Astrocyte (in vitro differentiated cells and primary cell): Measurements from ENCODE around the gene HLX. TPM values are rescaled to one million over a fixed set of nuclear protein-coding genes. Genes with fewer than 3 reads are reported as not detected.

Source experiments
- DNase-seq: peaks from one replicate; pipeline ENCODE4 v3.0.0-alpha.2; 2010; ENCODE audit warnings: low read depth
- FAIRE-seq: peaks from 2 replicates; lab custom pipeline; 2011; peaks lifted over from hg19 to GRCh38; lab: Jason Lieb, UNC
- H2AFZ ChIP-seq: 2 replicates; pipeline ENCODE4 v1.6.0; 2012; ENCODE audit warnings: low read depth, low read length, inconsistent platforms
- H3K27ac ChIP-seq: 2 replicates; pipeline ENCODE4 v1.5.1; 2011; ENCODE audit warnings: low read depth, low read length, inconsistent platforms
- H3K27me3 ChIP-seq: 2 replicates; pipeline ENCODE4 v1.6.0; 2011; ENCODE audit warnings: low read length, inconsistent platforms; ENCODE audit not compliant: insufficient read depth
- H3K36me3 ChIP-seq: 2 replicates; pipeline ENCODE4 v1.5.1; 2011; ENCODE audit warnings: low read length, inconsistent platforms; ENCODE audit not compliant: insufficient read depth
- H3K4me1 ChIP-seq: 2 replicates; pipeline ENCODE4 v1.5.1; 2011; ENCODE audit warnings: low read length, inconsistent platforms; ENCODE audit not compliant: insufficient read depth
- H3K4me2 ChIP-seq: 2 replicates; pipeline ENCODE4 v1.6.0; 2012; ENCODE audit warnings: low read length, inconsistent platforms
- H3K4me3 ChIP-seq: 2 replicates; pipeline ENCODE4 v1.5.1; 2011; ENCODE audit warnings: low read depth, mild to moderate bottlenecking, low read length, inconsistent platforms; ENCODE audit not compliant: insufficient read depth
- H3K79me2 ChIP-seq: 2 replicates; pipeline ENCODE4 v1.6.0; 2012; ENCODE audit warnings: mild to moderate bottlenecking, low read length, inconsistent platforms; ENCODE audit not compliant: insufficient read depth
- H3K9ac ChIP-seq: 2 replicates; pipeline ENCODE4 v1.6.0; 2012; ENCODE audit warnings: mild to moderate bottlenecking, low read length, inconsistent platforms
- H3K9me3 ChIP-seq: 2 replicates; pipeline ENCODE4 v1.5.1; 2012; ENCODE audit warnings: low read depth, mild to moderate bottlenecking, low read length, inconsistent platforms; ENCODE audit not compliant: insufficient read depth
- H4K20me1 ChIP-seq: 2 replicates; pipeline ENCODE4 v1.6.0; 2012; ENCODE audit warnings: low read length, inconsistent platforms; ENCODE audit not compliant: insufficient read depth
- H3K27ac Mint-ChIP-seq: one replicate; pipeline ENCODE4 v1.8.0; 2021; ENCODE audit warnings: mild to moderate bottlenecking, mixed read lengths; ENCODE audit not compliant: unreplicated experiment
- H3K27me3 Mint-ChIP-seq: one replicate; pipeline ENCODE4 v1.8.0; 2021; ENCODE audit warnings: low read depth, mixed read lengths; ENCODE audit not compliant: unreplicated experiment
- H3K36me3 Mint-ChIP-seq: one replicate; pipeline ENCODE4 v1.8.0; 2021; ENCODE audit warnings: low read depth, mixed read lengths; ENCODE audit not compliant: unreplicated experiment
- H3K4me1 Mint-ChIP-seq: one replicate; pipeline ENCODE4 v1.8.0; 2021; ENCODE audit warnings: low read depth, mixed read lengths; ENCODE audit not compliant: unreplicated experiment
- H3K4me3 Mint-ChIP-seq: one replicate; pipeline ENCODE4 v1.8.0; 2021; ENCODE audit warnings: mild to moderate bottlenecking, moderate library complexity, mixed read lengths; ENCODE audit not compliant: unreplicated experiment
- H3K9me3 Mint-ChIP-seq: one replicate; pipeline ENCODE4 v1.8.0; 2021; ENCODE audit warnings: mild to moderate bottlenecking, mixed read lengths; ENCODE audit not compliant: unreplicated experiment
- EZH2 ChIP-seq: IDR thresholded peaks from 2 replicates; pipeline ENCODE4 v1.6.1; 2012; ENCODE audit warnings: mild to moderate bottlenecking, low read length, inconsistent platforms; ENCODE audit not compliant: insufficient read depth
- total RNA-seq: library from RNA; stranded (reverse); gene quantifications from 2 replicates; pipeline ENCODE4 v1.2.1, GENCODE V29; 2021
- TF ChIP-seq, protein P1 (sequence below): IDR thresholded peaks from 2 replicates; pipeline ENCODE4 v1.5.1; 2011; ENCODE audit warnings: low read depth, mild to moderate bottlenecking, inconsistent platforms, low read length, moderate library complexity; ENCODE audit not compliant: insufficient read depth

Gene HLX
- total RNA-seq, 1 donor from 2014 or later = 1.4 TPM

DNA sequence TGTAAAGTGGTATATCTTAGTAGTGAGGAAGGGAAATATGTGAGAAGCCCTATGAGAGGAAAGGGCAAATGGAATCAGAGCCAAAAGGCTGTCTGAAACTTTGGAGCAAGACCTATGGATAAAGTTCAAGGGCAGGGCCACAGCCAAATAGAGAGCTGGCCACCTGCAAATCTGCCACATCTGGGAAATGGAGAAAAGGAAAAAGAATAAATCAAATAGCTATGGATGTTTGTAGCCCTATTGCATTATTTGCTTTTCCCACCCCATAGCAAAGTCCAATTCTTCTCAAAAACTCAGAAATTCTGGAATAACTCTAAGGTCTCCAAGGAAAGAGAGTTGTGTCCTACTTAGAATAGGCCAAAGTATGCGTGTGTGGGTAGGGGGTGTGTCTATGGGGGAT lies 4.0 kb upstream of the HLX start:
- H3K27me3 ChIP-seq = peaks cover 4% of the 10 kb centered on the region
- no peak overlapping the region for H3K27ac Mint-ChIP-seq
- H3K79me2 ChIP-seq = no peaks in the 10 kb centered on the region
- H3K36me3 Mint-ChIP-seq = peaks cover 2% of the 10 kb centered on the region
- FAIRE-seq (no peak), DNase-seq (no peak)
- no peak overlapping the region for H3K4me3 Mint-ChIP-seq
- H3K9ac ChIP-seq = no peak overlapping the region
- no peak overlapping the region for H3K4me2 ChIP-seq
- peaks cover 4% of the 10 kb centered on the region for H3K4me1 ChIP-seq
- no peak overlapping the region for H2AFZ ChIP-seq
- peaks cover 3% of the 10 kb centered on the region for H3K9me3 Mint-ChIP-seq
- H3K4me1 Mint-ChIP-seq = peaks cover 10% of the 10 kb centered on the region
- H3K27ac ChIP-seq = no peak overlapping the region
- TF ChIP-seq, protein P1, sequence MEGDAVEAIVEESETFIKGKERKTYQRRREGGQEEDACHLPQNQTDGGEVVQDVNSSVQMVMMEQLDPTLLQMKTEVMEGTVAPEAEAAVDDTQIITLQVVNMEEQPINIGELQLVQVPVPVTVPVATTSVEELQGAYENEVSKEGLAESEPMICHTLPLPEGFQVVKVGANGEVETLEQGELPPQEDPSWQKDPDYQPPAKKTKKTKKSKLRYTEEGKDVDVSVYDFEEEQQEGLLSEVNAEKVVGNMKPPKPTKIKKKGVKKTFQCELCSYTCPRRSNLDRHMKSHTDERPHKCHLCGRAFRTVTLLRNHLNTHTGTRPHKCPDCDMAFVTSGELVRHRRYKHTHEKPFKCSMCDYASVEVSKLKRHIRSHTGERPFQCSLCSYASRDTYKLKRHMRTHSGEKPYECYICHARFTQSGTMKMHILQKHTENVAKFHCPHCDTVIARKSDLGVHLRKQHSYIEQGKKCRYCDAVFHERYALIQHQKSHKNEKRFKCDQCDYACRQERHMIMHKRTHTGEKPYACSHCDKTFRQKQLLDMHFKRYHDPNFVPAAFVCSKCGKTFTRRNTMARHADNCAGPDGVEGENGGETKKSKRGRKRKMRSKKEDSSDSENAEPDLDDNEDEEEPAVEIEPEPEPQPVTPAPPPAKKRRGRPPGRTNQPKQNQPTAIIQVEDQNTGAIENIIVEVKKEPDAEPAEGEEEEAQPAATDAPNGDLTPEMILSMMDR = no peak
- H4K20me1 ChIP-seq = no peaks in the 10 kb centered on the region
- H3K9me3 ChIP-seq = no peaks in the 10 kb centered on the region
- peaks cover 63% of the 10 kb centered on the region for H3K27me3 Mint-ChIP-seq
- H3K4me3 ChIP-seq = no peak overlapping the region
- H3K36me3 ChIP-seq = no peaks in the 10 kb centered on the region

GRCh38 chr1:220876511-220877376 lies 2.5 kb upstream of the HLX start:
- Mint-ChIP-seq H3K27me3 (peaks cover 75% of the 10 kb centered on the region), H3K36me3 (peaks cover 2% of the 10 kb centered on the region), H3K4me3 (peak overlapping the region; percentile 70), H3K27ac (peak overlapping the region; percentile 28), H3K4me1 (peaks cover 10% of the 10 kb centered on the region), H3K9me3 (peaks cover 8% of the 10 kb centered on the region)
- peak overlapping the region; percentile 80 for H2AFZ ChIP-seq
- no peaks in the 10 kb centered on the region for H4K20me1 ChIP-seq
- peaks cover 14% of the 10 kb centered on the region for H3K27me3 ChIP-seq
- H3K4me1 ChIP-seq = peaks cover 4% of the 10 kb centered on the region
- peak overlapping the region; percentile 77 for H3K4me2 ChIP-seq
- no peak for FAIRE-seq
- TF ChIP-seq EZH2 = no peak
- TF ChIP-seq, protein P1 = no peak
- peak overlapping the region; percentile 39 for H3K9ac ChIP-seq
- H3K9me3 ChIP-seq = no peaks in the 10 kb centered on the region
- DNase-seq = no peak
- H3K27ac ChIP-seq = no peak overlapping the region
- peak overlapping the region; percentile 24 for H3K4me3 ChIP-seq
- H3K36me3 ChIP-seq = no peaks in the 10 kb centered on the region
- no peaks in the 10 kb centered on the region for H3K79me2 ChIP-seq
